Ovary (tissue), 3 donors: Measurements from ENCODE around the gene WFDC1.

ENCODE experiments used
- EP300 ChIP-seq: sonication (generic); formaldehyde crosslinking; IDR thresholded peaks from one replicate; pipeline ENCODE4 v1.6.1; 2017; ENCODE audit warnings: antibody characterized with exemption
- POLR2A ChIP-seq: fragments of 450-650 bp; IDR thresholded peaks from one replicate; pipeline ENCODE4 v1.6.1; 2017; ENCODE audit warnings: antibody characterized with exemption, mild to moderate bottlenecking, moderate library complexity
- TF ChIP-seq, protein P1 (sequence below), 3 donors: fragments of 450-650 bp in 2 of 3; fragments of 200-600 bp in 1 of 3; IDR thresholded peaks; one replicate each; pipeline versions ENCODE4 v1.5.1 to v1.8.0; 2016 to 2022; ENCODE audit warnings: antibody characterized with exemption in 3 of 3, mild to moderate bottlenecking in 1 of 3
- donor health status: DM: no; HTN: no; CAD: no.

DNA sequence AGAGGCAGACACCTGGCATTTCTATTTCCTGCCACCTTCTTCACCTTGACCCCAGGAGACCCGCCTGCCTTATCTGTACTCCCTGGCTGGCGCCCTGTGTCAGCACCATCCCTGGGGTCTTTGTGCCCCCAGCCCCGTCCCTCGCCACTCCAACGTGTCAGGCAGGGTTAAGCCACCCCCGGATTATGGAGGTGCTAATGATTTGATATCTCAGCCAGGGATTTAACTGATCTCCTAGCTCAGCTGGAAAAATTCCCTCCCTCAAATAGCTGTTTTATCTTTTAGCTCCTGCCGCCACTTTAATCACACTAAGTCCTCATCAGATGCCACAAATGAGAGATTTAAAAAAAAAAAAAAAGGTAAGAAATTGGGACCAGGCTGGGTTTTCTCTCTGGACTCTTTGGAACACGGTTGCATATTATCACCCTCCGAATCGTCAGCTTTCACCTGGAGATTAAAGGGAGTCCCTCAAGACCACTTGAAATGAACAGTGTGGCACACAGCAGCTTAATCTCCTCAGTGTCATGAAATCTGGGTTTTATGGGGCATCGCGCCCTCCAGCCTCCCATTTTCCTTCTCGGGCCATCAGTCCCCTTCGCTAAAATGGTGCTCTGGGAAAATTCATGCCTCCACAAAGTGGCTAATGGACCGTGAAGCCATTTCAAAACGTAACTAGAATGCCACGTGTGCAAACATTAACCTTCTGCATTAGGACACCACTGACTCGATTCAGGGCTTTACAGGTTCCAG lies 26.2 kb upstream of the WFDC1 start:
- TF ChIP-seq, protein P1, sequence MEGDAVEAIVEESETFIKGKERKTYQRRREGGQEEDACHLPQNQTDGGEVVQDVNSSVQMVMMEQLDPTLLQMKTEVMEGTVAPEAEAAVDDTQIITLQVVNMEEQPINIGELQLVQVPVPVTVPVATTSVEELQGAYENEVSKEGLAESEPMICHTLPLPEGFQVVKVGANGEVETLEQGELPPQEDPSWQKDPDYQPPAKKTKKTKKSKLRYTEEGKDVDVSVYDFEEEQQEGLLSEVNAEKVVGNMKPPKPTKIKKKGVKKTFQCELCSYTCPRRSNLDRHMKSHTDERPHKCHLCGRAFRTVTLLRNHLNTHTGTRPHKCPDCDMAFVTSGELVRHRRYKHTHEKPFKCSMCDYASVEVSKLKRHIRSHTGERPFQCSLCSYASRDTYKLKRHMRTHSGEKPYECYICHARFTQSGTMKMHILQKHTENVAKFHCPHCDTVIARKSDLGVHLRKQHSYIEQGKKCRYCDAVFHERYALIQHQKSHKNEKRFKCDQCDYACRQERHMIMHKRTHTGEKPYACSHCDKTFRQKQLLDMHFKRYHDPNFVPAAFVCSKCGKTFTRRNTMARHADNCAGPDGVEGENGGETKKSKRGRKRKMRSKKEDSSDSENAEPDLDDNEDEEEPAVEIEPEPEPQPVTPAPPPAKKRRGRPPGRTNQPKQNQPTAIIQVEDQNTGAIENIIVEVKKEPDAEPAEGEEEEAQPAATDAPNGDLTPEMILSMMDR (IDR thresholded peaks at IDR 0.05) = no peak
- TF ChIP-seq POLR2A (no peak), EP300 (no peak)
